GM06990 (cell line): ENCODE data around the gene SSH2.

Source experiments
- DNase-seq: peaks from one replicate; pipeline ENCODE4 v3.0.0-alpha.2; 2011; ENCODE audit not compliant: insufficient read length; ENCODE audit errors: extremely low read depth
- H3K27me3 ChIP-seq: replicated peaks from 2 replicates; pipeline ENCODE4 v1.6.0; 2011; ENCODE audit warnings: low read length; ENCODE audit not compliant: control insufficient read depth, insufficient read depth
- H3K36me3 ChIP-seq: 2 replicates; pipeline ENCODE4 v1.5.1; 2011; ENCODE audit warnings: low read length; ENCODE audit not compliant: control insufficient read depth, insufficient read depth
- H3K4me3 ChIP-seq: replicated peaks from 2 replicates; pipeline ENCODE4 v1.5.1; 2011; ENCODE audit warnings: low read depth, mild to moderate bottlenecking, control low read depth, low read length
- TF ChIP-seq, protein P1 (sequence below): IDR thresholded peaks from 2 replicates; pipeline ENCODE4 v1.5.1; 2011; ENCODE audit warnings: low read length, control low read depth, mild to moderate bottlenecking, inconsistent platforms; ENCODE audit not compliant: insufficient read depth, poor library complexity, severe bottlenecking

SSH2 gene

DNA sequence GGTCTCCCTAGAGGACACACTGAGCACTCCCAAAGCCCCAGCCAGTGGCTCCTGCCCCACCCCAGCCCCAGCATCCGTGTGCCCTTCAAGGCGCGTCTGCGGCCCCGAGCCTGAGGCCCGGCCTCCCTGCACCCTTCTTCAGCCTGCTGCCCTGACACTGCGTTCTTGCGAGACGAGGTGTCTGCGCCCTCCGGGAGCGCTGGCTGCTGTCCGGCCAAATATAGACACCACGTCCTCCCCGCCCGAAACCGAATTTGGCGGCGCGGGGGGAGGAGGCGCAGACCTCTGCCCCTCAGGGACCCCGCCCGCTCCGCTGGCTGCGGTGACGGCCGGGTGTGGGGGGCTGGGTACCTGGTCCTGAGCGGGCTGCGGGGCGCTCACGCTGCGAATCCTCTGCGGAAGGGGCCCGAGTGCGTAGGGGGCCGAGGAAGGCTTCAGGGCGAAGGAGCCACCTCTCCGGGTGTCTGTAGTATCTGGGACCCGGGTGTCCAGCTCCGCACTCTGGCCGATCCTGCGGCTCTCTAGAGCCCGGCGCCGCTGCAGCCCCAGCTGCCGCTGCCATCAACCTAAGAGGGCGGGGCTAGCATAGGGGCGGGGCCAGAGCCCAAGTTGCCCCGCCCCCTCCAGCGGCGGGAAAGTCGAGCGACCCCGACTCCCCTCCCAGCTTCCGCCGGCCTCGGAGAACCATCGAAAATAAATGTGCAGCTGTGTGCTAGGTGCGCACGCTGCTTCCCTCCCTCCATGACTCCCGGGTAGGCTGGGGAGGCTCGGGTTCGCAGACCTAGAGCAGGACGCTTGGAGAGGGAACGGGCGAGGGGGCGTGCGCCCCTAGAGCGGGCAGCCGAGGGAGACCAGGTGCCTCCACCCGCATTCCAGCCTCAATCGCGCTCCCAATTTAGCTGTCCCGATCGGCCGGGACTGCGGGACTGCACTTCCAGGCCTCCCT is 307.4 kb downstream of the SSH2 start, which contains the start of gene CORO6:
TSS of gene CORO6 (minus strand) at position 576 of the 946 bp plus-strand sequence. CDS start 1,491 bp downstream, outside the sequence.
- Histone ChIP-seq H3K27me3 (no peaks in the 10 kb centered on the region), H3K36me3 (no peaks in the 10 kb centered on the region), H3K4me3 (peak within 1 kb of the TSS; percentile 69)
- DNase-seq: peak; percentile 82
- TF ChIP-seq, protein P1, sequence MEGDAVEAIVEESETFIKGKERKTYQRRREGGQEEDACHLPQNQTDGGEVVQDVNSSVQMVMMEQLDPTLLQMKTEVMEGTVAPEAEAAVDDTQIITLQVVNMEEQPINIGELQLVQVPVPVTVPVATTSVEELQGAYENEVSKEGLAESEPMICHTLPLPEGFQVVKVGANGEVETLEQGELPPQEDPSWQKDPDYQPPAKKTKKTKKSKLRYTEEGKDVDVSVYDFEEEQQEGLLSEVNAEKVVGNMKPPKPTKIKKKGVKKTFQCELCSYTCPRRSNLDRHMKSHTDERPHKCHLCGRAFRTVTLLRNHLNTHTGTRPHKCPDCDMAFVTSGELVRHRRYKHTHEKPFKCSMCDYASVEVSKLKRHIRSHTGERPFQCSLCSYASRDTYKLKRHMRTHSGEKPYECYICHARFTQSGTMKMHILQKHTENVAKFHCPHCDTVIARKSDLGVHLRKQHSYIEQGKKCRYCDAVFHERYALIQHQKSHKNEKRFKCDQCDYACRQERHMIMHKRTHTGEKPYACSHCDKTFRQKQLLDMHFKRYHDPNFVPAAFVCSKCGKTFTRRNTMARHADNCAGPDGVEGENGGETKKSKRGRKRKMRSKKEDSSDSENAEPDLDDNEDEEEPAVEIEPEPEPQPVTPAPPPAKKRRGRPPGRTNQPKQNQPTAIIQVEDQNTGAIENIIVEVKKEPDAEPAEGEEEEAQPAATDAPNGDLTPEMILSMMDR: no peak

DNA sequence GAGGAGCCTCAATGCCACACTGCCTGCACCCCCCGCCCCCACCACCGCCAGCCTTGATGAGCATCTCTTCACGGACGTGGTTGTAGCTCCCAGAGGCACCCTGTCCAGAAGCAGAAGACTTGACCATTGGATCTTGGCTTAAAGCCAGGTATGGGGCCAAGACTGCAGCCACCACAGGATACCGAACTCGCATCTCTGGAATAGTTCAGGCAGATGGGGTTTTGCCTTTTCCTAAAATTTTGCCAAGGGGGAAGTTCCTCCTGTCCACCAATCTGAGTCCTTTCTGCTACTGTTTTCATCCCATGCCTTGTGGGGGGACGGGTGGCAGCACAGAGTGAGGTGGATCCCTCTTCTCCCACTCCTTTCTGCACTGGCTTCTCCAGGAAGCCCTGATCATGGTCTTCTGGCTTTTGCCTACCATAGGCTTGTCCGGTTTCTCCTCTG is 308.3 kb downstream of the SSH2 start:
- Histone ChIP-seq H3K36me3 (no peaks in the 10 kb centered on the region), H3K4me3 (no peak overlapping the region), H3K27me3 (no peaks in the 10 kb centered on the region)
- no peak for DNase-seq
- TF ChIP-seq, protein P1: no peak

DNA sequence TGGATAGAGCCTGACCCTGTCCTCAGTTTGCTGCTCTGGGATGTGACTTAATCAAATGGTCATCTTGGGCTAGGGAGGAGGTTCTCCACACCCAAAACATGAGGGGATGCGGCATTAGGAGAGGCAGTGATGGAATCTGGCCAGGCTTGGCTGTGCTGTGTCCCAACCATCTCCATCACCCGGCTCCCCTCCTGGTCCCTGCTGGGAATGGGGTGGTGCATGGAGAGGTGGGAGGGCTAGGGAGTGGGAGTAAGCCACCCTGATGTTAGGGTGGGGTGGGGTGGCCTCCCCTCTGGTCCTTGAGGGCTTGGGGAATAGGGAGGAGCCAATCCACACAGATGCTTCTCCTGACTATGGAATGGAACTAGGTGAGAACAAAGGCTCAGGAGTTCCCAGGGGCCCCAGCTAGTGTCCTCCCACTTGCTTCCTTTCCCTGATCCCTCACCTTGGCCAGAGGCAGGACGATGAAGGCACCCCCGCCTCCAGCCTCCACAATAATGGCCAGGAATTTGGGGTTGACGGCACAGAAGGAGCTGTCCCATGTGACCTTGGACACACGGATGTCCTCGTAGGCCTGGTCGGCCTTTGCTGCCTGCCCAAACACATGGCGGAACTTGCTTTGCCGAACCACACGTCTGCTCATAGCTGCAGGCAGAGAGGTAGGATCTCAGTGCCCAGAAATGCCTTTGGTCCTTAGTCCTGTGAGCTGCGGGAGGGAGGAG is 309.1 kb downstream of the SSH2 start:
- Histone ChIP-seq H3K27me3 (peaks cover 2% of the 10 kb centered on the region), H3K4me3 (no peak overlapping the region), H3K36me3 (no peaks in the 10 kb centered on the region)
- TF ChIP-seq, protein P1: no peak
- DNase-seq: no peak

DNA sequence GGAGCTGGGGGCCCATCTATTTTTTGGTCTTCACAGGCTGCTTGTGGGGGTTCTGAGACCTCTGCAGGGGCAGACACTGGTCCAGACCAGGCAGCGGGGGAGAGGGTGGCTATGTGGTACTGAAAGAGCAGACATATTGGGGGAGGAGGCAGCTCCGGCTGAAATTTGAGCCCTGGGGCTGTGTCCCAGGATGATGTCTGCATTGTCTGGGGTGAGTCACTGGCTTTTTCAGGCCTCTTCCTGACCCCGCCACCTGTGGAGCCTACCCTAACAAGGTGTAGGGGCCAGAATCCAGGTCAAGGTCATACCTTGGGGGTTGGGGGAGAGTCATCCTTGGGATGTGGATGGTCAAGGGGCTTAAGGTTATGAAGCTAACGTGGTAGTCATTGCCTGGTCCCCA is 309.8 kb downstream of the SSH2 start:
- TF ChIP-seq, protein P1: no peak
- no peak for DNase-seq
- Histone ChIP-seq H3K36me3 (no peaks in the 10 kb centered on the region), H3K27me3 (peaks cover 2% of the 10 kb centered on the region), H3K4me3 (no peak overlapping the region)

DNA sequence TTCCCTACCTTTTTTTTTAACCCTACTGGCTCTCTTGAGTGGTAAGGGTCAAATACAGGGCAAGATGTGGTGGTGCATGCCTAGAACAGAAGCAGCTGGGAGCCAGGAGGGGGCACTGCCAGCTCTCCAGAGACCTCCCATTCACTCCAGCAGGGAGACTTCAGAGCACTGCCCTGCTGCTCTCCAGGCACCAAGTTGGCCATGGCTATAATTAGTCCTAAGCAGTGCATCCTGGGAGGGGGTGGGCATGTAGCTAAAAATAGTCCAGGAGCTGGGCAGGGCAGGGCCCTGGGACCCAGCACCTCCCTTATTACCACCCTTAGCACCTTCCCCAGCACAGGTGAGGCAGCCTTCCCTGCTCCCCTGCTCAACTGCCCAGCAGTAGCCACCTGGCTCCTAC is 310.8 kb downstream of the SSH2 start:
- DNase-seq: no peak
- Histone ChIP-seq H3K27me3 (peaks cover 2% of the 10 kb centered on the region), H3K4me3 (no peak overlapping the region), H3K36me3 (no peaks in the 10 kb centered on the region)
- TF ChIP-seq, protein P1: peak; percentile 25
